ENCODE results near the gene RGN.
"Not testable (repeated sequence)": the region's sequence is repeated elsewhere in the genome, so short reads cannot be mapped to it uniquely, and the experiment has no call there.

The RGN gene

DNA sequence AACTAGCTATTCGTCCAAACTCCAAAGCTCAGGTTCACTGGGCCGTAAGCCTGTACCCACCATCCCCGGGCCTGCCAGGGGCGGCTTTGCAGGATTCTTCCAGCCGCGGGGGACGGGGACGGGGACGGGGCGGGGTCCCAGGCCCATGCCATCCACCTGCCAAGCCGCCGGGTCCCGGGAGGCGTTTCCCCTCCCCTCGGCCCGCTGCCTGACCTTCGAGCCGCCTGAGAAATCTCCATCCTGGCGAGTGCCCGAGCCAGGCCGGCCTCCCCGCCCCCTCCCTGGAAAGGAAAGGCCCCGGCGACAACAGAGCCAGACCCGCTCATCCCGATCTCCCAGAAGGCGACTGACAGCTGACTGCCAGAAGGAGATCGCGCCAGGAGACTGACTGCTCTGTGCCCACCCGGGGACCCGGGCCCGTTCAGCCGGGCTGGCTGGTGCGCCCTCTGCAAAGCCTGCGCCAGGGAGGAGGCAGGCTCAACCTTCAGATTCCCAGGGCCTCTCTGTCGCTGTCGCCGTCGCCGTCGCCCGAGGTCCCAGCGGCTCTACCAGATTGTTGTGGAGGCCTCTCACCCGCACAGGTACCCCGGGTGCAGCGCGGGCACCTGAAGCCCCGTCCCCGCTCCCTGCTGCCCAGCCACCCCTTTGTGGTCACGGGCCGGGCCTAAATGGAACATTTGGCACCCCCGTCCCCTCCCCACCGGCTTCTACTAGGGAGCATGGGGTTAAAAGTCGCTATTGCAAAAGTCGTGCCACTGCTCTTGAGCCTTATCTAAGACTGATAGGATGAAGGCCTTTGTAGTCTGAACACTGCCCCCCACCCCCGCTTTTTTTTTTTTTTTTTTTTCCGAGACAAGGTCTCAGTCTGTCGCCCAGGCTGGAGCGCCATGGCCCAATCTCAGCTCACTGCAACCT is at the start of gene RGN:
RGN (plus strand) TSS at position 315 of the 915 bp plus-strand sequence. CDS start 2,702 bp downstream, outside the sequence.
- DNase-seq = peak; percentile 54

DNA sequence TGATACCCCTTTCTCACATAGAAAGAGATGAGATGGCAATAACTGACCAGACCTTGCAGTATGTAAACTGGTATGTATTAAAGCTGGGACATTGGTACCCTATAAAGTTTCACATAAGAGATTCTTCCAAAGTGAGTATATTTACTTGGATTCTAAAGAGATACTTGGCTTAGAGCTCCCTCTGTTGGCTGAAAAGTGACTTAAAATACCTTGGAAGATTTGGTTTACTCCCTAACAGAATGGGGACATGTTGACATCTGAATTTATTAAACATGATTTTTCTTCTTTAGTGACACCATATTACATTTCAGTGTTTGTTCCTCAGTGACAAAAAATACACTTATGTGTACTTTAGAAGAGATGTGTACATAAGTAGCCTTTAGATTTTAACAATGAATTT is 47.9 kb upstream of the RGN start:
- peak; percentile 2 for DNase-seq

- DNase-seq = no peak
Measured at GRCh38 chrX:47047989-47048388, 30.3 kb upstream of the RGN start.

DNA sequence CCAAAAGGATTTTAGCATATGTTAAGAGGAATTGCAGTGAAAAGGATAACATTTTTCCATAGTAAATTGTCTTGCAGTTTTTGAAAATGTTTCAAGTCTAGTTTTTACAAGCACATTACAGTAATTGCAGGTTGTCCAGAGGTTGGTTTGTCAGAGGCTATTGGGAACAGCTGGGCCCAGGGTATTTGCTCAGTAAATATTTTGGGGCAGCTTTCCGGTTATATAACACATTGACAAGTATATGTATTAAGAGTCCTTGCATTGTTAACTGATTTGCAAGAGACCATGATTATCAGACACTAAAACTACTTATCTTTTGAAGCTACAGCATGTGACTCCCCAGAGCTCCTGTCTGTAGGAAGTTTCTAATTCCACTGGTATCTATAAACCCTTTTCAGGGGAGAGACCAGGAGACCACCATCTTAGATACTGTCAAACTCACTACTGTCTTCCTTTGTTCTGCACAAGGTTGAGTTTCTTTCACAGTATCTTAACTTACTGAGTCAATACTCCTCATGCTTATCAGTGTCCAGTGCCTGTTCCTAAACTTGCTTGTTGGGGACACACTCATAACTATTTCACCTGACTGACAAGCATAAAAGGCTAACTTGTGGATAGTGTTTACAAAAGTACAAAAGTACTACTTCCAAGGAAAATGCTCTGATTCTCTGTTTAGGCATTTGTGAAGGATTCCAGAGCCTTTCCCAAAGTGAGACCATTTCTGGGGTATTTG is 18.9 kb upstream of the RGN start:
- DNase-seq = no peak

GRCh38 chrX:47060708-47061107 is 17.5 kb upstream of the RGN start:
- no peak for DNase-seq

DNA sequence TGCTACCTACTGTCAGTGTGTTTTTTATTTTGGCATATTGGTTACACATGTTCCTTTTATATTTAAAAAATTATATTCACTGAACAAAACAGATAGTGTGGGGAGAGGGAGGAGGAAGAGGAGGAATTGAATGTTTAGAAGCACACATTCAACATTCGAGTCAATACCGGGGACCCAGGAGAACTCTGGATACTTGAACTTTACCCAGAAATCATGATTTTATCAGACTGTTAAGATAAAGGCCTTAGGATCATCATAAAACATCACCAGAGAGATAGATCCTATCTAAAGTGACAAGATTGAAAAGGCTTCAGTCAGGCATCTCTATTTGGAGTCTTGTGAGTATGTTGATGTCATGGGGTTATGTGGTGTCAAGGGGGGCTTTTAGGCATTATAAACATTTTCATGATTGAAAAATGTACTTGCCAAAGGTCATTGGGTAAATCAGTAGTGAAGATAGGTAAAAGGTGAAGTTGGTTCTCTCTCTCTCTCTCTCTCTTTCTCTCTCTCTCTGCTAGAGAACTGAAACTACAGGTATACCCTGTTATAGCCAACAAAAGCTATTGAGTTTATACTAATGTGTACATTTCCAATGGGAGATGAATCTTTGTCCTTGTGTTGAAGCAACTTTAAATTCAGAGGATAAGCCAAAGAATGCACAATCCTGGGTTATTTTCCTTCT is 16.9 kb upstream of the RGN start:
- DNase-seq = no peak

DNA sequence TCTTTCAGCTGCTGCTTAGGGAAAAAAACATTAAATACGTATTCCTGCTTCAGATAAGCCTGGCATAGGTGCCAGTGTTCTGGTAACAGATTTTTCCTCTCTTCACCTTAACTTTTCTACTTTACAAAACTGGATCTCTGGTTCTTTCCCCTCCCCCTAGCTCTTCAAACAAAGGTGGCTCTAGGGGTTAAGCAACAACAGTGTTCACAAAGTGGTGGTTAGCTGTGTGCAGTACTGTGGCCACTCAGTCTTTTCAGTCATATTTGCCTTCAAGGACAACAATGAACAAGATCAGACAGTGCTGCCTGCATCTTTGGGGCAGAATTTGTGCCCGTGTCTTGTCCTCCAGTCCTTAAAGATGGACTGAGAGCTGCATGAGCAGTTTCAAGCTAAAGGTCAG is 15.1 kb upstream of the RGN start:
- no peak for DNase-seq

- no peak for DNase-seq
Measured at GRCh38 chrX:47068214-47068613, 10.0 kb upstream of the RGN start.

- no peak for DNase-seq
Measured at GRCh38 chrX:47068720-47069119, 9.5 kb upstream of the RGN start.

GRCh38 chrX:47080215-47080914 is 2.1 kb downstream of the RGN start:
- no peak for DNase-seq

DNA sequence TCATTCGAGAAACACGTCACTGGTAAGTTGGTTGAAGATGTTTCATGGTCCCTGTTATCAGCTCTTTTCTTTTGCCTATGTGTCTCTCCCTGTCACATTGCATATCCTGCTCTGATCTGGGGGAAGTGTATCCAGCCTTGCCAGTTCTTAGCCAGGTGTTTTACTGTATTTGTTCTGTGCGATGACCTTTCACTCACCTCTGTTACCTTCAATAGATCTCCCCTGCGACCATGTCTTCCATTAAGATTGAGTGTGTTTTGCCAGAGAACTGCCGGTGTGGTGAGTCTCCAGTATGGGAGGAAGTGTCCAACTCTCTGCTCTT is 2.6 kb downstream of the RGN start:
- no peak for DNase-seq

DNA sequence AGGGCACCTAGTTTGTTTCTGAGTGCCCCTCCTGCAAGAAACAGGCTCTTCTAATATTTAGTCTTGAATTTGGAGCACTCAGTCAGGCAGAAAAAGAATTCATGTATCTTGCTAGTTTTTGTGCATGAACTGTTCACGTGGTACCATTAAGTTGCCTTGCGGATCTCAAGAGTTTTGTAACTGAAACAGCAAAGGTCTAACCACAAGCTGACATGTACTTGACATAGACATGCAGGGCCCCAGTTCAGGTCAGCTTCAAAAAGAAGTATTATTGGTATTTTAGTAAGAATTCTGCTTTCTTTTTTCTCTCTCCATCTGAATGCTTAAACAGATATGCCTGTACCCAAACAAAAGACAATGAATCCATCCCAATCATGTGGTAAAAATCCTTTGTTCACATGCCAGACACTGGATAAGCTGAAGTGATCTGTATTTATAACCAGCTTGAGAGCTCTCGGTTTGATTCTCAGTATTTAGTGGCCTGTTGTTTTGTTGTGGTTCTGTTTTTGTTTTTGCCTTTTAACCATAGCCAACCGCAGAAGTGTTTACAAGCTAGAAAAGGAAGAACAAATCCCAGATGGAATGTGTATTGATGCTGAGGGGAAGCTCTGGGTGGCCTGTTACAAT is 13.0 kb downstream of the RGN start:
- DNase-seq = peak; percentile 34

- no peak for DNase-seq
Measured at GRCh38 chrX:47093248-47093647, 15.0 kb downstream of the RGN start.

DNA sequence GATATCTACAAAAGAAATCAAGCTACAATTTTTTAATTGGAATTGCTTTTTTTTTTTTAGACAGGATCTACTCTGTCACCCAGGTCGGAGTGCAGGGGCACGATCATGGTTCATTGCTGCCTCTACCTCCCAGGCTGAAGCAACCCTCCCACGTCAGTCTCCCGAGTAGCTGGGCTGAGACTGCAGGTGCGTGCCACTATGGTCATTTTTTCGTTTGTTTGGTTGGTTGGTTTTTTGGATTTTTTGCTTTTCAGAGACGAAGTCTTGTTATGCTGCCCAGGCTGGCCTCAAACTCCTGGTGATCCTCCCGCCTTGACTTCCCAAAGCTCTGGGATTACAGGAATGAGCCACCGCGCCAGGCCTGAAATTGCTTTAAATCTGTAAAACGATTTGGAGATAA is 15.6 kb downstream of the RGN start:
- no peak for DNase-seq

GRCh38 chrX:47097018-47097417 is 18.8 kb downstream of the RGN start:
- DNase-seq = no peak

GRCh38 chrX:47098338-47099094 is 20.3 kb downstream of the RGN start:
- DNase-seq = no peak

- no peak for DNase-seq
Measured at GRCh38 chrX:47101206-47101605, 23.0 kb downstream of the RGN start.

- not testable (repeated sequence) for DNase-seq
Measured at GRCh38 chrX:47110936-47111615, 32.8 kb downstream of the RGN start.

GRCh38 chrX:47112316-47112954 is 34.2 kb downstream of the RGN start:
- DNase-seq = no peak

GRCh38 chrX:47116551-47117110 is 38.4 kb downstream of the RGN start:
- DNase-seq = not testable (repeated sequence)

Measured in retina (tissue), 1 donor.